IMR-90 (cell line): Measurements from ENCODE around the gene LAMA2.

ENCODE experiments used
- BHLHE40 ChIP-seq: fragments of 150-350 bp; IDR thresholded peaks from 2 replicates; pipeline ENCODE4 v1.6.1; 2016; ENCODE audit warnings: mild to moderate bottlenecking, low read depth, low read length
- CEBPB ChIP-seq: IDR thresholded peaks from 2 replicates; pipeline ENCODE4 v1.6.1; 2012; ENCODE audit warnings: low read depth, low read length, improper control_type of control experiment
- CHD1 ChIP-seq: IDR thresholded peaks from 2 replicates; pipeline ENCODE4 v1.6.1; 2012; ENCODE audit warnings: low read depth, low read length, improper control_type of control experiment
- CTCF ChIP-seq: conservative IDR thresholded peaks from 2 replicates; pipeline ENCODE4 v1.5.1; 2012; ENCODE audit warnings: mild to moderate bottlenecking, low read depth, low read length, improper control_type of control experiment
- FOS ChIP-seq: fragments of 150-350 bp; IDR thresholded peaks from 2 replicates; pipeline ENCODE4 v1.6.1; 2016; ENCODE audit warnings: low read depth, low read length
- MAFK ChIP-seq: IDR thresholded peaks from 2 replicates; pipeline ENCODE4 v1.6.1; 2012; ENCODE audit warnings: low read depth, low read length, improper control_type of control experiment
- MAZ ChIP-seq: IDR thresholded peaks from 2 replicates; pipeline ENCODE4 v1.6.1; 2012; ENCODE audit warnings: low read depth, mild to moderate bottlenecking, low read length, improper control_type of control experiment, moderate library complexity, borderline replicate concordance
- MXI1 ChIP-seq: IDR thresholded peaks from 2 replicates; pipeline ENCODE4 v1.6.1; 2012; ENCODE audit warnings: low read depth, mild to moderate bottlenecking, low read length, moderate library complexity, borderline replicate concordance
- NFE2L2 ChIP-seq: fragments of 150-350 bp; IDR thresholded peaks from 2 replicates; pipeline ENCODE4 v1.6.1; 2016; ENCODE audit warnings: low read depth, mild to moderate bottlenecking, low read length
- POLR2A ChIP-seq: IDR thresholded peaks from 2 replicates; pipeline ENCODE4 v1.6.1; 2012; ENCODE audit warnings: mild to moderate bottlenecking, low read depth, low read length
- RAD21 ChIP-seq: IDR thresholded peaks from 2 replicates; pipeline ENCODE4 v1.6.1; 2012; ENCODE audit warnings: low read length, improper control_type of control experiment
- RFX5 ChIP-seq: IDR thresholded peaks from 2 replicates; pipeline ENCODE4 v1.8.0; 2012; ENCODE audit warnings: low read depth, mild to moderate bottlenecking, low read length, moderate library complexity
- SMC3 ChIP-seq: fragments of 150-350 bp; IDR thresholded peaks from 2 replicates; pipeline ENCODE4 v1.6.1; 2016; ENCODE audit warnings: low read depth, mild to moderate bottlenecking, antibody characterized with exemption, low read length, moderate library complexity
- USF2 ChIP-seq: fragments of 150-350 bp; IDR thresholded peaks from 2 replicates; pipeline ENCODE4 v1.6.1; 2017; ENCODE audit warnings: mild to moderate bottlenecking, antibody characterized with exemption, low read length, low read depth

- TF ChIP-seq FOS (no peak), CTCF (no peak), USF2 (no peak), CHD1 (no peak), NFE2L2 (no peak), MAFK (no peak), SMC3 (no peak), RAD21 (no peak), POLR2A (no peak), CEBPB (no peak), MAZ (no peak), MXI1 (no peak), BHLHE40 (no peak), RFX5 (no peak)
Observed at GRCh38 chr6:129191235-129191634, 308.3 kb downstream of the LAMA2 start.
